Measurements from ENCODE around the gene SRMS.

DNA sequence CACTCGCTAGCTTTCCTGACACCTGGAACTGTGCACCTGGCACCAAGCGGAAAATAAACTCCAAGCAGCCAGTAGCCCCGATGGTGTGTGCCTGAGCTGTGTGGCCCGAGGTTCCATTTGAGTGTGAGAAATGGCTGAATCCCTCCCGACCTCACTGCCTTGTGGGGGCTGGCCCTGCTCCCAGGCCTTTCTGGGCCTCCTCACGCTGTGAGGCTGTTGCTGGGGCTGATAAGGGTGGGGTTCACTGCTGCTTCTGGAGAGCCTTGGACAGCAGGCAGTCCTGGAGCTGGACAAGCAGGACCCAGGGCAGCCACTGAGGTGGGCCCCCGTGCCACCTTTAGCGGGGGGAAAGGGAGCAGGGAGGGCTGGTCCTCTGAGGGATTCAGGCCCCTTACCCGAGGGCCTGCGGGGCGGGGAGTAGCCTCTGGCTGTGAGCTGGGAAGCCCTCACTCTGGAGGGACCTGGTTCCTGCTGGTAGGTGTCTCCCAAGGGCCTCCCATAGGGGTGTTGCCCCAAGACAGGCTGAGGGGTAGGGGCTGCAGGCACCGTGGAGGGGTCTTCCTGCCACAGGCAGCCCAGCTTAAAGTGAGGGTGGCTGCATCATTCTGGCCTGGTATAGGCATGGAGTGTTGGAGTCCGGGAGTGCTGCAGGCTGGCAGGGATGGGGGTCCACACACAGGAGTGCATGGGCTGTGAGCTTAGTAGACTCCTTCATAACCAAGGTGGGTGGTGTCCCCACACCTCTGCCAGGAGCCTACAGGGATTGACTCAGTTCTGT lies 25.3 kb downstream of the SRMS start:
- TF ChIP-seq, protein P1, sequence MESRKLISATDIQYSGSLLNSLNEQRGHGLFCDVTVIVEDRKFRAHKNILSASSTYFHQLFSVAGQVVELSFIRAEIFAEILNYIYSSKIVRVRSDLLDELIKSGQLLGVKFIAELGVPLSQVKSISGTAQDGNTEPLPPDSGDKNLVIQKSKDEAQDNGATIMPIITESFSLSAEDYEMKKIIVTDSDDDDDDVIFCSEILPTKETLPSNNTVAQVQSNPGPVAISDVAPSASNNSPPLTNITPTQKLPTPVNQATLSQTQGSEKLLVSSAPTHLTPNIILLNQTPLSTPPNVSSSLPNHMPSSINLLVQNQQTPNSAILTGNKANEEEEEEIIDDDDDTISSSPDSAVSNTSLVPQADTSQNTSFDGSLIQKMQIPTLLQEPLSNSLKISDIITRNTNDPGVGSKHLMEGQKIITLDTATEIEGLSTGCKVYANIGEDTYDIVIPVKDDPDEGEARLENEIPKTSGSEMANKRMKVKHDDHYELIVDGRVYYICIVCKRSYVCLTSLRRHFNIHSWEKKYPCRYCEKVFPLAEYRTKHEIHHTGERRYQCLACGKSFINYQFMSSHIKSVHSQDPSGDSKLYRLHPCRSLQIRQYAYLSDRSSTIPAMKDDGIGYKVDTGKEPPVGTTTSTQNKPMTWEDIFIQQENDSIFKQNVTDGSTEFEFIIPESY (IDR thresholded peaks at IDR 0.05) = no peak
- TF ChIP-seq, protein P2, sequence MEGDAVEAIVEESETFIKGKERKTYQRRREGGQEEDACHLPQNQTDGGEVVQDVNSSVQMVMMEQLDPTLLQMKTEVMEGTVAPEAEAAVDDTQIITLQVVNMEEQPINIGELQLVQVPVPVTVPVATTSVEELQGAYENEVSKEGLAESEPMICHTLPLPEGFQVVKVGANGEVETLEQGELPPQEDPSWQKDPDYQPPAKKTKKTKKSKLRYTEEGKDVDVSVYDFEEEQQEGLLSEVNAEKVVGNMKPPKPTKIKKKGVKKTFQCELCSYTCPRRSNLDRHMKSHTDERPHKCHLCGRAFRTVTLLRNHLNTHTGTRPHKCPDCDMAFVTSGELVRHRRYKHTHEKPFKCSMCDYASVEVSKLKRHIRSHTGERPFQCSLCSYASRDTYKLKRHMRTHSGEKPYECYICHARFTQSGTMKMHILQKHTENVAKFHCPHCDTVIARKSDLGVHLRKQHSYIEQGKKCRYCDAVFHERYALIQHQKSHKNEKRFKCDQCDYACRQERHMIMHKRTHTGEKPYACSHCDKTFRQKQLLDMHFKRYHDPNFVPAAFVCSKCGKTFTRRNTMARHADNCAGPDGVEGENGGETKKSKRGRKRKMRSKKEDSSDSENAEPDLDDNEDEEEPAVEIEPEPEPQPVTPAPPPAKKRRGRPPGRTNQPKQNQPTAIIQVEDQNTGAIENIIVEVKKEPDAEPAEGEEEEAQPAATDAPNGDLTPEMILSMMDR (IDR thresholded peaks at IDR 0.05; ENCODE audit: low read depth, low read length, missing input control) = no peak
- TF ChIP-seq GABPA (IDR thresholded peaks at IDR 0.05 in 1 of 2, conservative IDR thresholded peaks at IDR 0.05 in 1 of 2) (no peak), JUND (IDR thresholded peaks at IDR 0.05) (no peak), FOXA1 (IDR thresholded peaks at IDR 0.05) (no peak), RAD21 (IDR thresholded peaks at IDR 0.05) (no peak), TAF1 (conservative IDR thresholded peaks at IDR 0.05) (no peak), SP1 (IDR thresholded peaks at IDR 0.05) (no peak), EGR1 (IDR thresholded peaks at IDR 0.05; ENCODE audit: low read depth in 2 of 2) (no peak), YY1 (IDR thresholded peaks at IDR 0.05) (no peak), HNF4A (conservative IDR thresholded peaks at IDR 0.05) (no peak), RXRA (IDR thresholded peaks at IDR 0.05) (no peak)
- TF ChIP-seq, protein P3, sequence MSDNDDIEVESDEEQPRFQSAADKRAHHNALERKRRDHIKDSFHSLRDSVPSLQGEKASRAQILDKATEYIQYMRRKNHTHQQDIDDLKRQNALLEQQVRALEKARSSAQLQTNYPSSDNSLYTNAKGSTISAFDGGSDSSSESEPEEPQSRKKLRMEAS (IDR thresholded peaks at IDR 0.05) = no peak
- TF ChIP-seq, protein P4, sequence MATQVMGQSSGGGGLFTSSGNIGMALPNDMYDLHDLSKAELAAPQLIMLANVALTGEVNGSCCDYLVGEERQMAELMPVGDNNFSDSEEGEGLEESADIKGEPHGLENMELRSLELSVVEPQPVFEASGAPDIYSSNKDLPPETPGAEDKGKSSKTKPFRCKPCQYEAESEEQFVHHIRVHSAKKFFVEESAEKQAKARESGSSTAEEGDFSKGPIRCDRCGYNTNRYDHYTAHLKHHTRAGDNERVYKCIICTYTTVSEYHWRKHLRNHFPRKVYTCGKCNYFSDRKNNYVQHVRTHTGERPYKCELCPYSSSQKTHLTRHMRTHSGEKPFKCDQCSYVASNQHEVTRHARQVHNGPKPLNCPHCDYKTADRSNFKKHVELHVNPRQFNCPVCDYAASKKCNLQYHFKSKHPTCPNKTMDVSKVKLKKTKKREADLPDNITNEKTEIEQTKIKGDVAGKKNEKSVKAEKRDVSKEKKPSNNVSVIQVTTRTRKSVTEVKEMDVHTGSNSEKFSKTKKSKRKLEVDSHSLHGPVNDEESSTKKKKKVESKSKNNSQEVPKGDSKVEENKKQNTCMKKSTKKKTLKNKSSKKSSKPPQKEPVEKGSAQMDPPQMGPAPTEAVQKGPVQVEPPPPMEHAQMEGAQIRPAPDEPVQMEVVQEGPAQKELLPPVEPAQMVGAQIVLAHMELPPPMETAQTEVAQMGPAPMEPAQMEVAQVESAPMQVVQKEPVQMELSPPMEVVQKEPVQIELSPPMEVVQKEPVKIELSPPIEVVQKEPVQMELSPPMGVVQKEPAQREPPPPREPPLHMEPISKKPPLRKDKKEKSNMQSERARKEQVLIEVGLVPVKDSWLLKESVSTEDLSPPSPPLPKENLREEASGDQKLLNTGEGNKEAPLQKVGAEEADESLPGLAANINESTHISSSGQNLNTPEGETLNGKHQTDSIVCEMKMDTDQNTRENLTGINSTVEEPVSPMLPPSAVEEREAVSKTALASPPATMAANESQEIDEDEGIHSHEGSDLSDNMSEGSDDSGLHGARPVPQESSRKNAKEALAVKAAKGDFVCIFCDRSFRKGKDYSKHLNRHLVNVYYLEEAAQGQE (IDR thresholded peaks at IDR 0.05) = no peak

All from liver (tissue), 3 donors.